K562 (cell line): ENCODE results near the gene FRK.

Source experiments
- KLF10 ChIP-seq: fragments of 250-450 bp; sonication (Bioruptor Pico); IDR thresholded peaks from 2 replicates; pipeline ENCODE4 v1.6.1; 2021; ENCODE audit warnings: matching md5 sums
- MED1 ChIP-seq: sonication (generic); formaldehyde crosslinking; IDR thresholded peaks from 2 replicates; pipeline ENCODE4 v1.8.1; 2023; ENCODE audit warnings: missing genetic modification reagents, borderline replicate concordance
- POLR2A ChIP-seq: fragments of 450-650 bp; conservative IDR thresholded peaks from 2 replicates; pipeline ENCODE4 v1.6.1; 2016
- POLR2AphosphoS2 ChIP-seq: IDR thresholded peaks from 2 replicates; pipeline ENCODE4 v1.6.1; 2012; ENCODE audit warnings: low read length, improper control_type of control experiment
- POLR2AphosphoS5 ChIP-seq: IDR thresholded peaks from 2 replicates; pipeline ENCODE4 v1.6.1; 2011; ENCODE audit warnings: mild to moderate bottlenecking, low read depth, low read length, moderate library complexity; ENCODE audit not compliant: control insufficient read depth, insufficient read depth
- SIRT6 ChIP-seq: IDR thresholded peaks from one replicate; pipeline ENCODE4 v1.6.1; 2012; ENCODE audit warnings: low read depth, mild to moderate bottlenecking, control low read depth, inconsistent platforms, low read length, moderate library complexity
- SMARCB1 ChIP-seq: IDR thresholded peaks from 2 replicates; pipeline ENCODE4 v1.6.1; 2011; ENCODE audit warnings: improper control_type of control experiment, low read depth; ENCODE audit not compliant: insufficient read length
- TEAD4 ChIP-seq, 2 experiments: sonication (generic) in 1 of 2; formaldehyde crosslinking in 1 of 2; IDR thresholded peaks; 2 replicates each; pipeline versions ENCODE4 v1.6.1 to v1.8.0; 2012 to 2022; ENCODE audit warnings: borderline replicate concordance in 1 of 2, inconsistent platforms in 1 of 2, low read length in 1 of 2, mild to moderate bottlenecking in 1 of 2, missing genetic modification reagents in 1 of 2
- ZBTB7A ChIP-seq: IDR thresholded peaks from 2 replicates; pipeline ENCODE4 v1.6.1; 2011; ENCODE audit warnings: low read depth, mild to moderate bottlenecking, low read length, moderate library complexity, borderline replicate concordance; ENCODE audit not compliant: control insufficient read depth
- TF ChIP-seq, protein P1 (sequence below), 3 experiments: IDR thresholded peaks in 2 of 3; conservative IDR thresholded peaks in 1 of 3; 2 replicates each; pipeline ENCODE4 v1.5.1; 2011 to 2012; ENCODE audit warnings: low read length in 3 of 3, mild to moderate bottlenecking in 3 of 3, control low read depth in 2 of 3, improper control_type of control experiment in 1 of 3, inconsistent platforms in 1 of 3, low read depth in 1 of 3, mixed read lengths in 1 of 3, moderate library complexity in 1 of 3; ENCODE audit not compliant: insufficient read depth in 2 of 3
- TF ChIP-seq, protein P2 (sequence below): sonication (generic); formaldehyde crosslinking; IDR thresholded peaks from 2 replicates; pipeline ENCODE4 v1.8.0; 2022; ENCODE audit warnings: mild to moderate bottlenecking, missing genetic modification reagents

DNA sequence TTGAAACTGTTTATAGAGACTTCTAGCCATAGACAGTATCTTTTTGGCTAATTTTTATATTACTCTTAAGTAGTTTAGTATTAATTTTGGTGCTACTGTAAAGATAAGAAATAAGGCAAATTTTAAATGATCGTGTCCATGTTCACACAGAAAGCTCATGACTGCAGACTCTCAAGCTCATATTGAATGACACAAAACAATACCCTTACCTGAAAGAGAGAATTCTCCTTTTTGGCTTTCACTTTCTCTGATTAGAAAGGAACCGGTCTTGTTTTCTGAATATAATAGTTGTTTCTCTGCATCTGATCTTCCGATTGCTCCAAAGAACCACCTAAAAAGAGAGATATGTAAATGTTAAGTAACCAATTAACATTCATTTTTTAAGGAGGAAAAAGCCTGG, 57.0 kb downstream of the FRK start:
- TF ChIP-seq SMARCB1: no peak
- TF ChIP-seq, protein P1, sequence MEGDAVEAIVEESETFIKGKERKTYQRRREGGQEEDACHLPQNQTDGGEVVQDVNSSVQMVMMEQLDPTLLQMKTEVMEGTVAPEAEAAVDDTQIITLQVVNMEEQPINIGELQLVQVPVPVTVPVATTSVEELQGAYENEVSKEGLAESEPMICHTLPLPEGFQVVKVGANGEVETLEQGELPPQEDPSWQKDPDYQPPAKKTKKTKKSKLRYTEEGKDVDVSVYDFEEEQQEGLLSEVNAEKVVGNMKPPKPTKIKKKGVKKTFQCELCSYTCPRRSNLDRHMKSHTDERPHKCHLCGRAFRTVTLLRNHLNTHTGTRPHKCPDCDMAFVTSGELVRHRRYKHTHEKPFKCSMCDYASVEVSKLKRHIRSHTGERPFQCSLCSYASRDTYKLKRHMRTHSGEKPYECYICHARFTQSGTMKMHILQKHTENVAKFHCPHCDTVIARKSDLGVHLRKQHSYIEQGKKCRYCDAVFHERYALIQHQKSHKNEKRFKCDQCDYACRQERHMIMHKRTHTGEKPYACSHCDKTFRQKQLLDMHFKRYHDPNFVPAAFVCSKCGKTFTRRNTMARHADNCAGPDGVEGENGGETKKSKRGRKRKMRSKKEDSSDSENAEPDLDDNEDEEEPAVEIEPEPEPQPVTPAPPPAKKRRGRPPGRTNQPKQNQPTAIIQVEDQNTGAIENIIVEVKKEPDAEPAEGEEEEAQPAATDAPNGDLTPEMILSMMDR (IDR thresholded peaks at IDR 0.05 in 2 of 3, conservative IDR thresholded peaks at IDR 0.05 in 1 of 3; ENCODE audit: insufficient read depth in 2 of 3, low read depth in 1 of 3, low read length in 3 of 3): no peak
- no peak for TF ChIP-seq TEAD4 (IDR thresholded peaks at IDR 0.05; ENCODE audit: low read length)
- no peak for TF ChIP-seq TEAD4 (CRISPR knock-in tag; IDR thresholded peaks at IDR 0.05; ENCODE audit: borderline replicate concordance)
- TF ChIP-seq POLR2A: no peak
- no peak for TF ChIP-seq POLR2AphosphoS5
- TF ChIP-seq POLR2AphosphoS2: no peak
- TF ChIP-seq ZBTB7A: no peak
- no peak for TF ChIP-seq KLF10
- TF ChIP-seq MED1 (CRISPR knock-in tag): no peak
- no peak for TF ChIP-seq SIRT6
- TF ChIP-seq, protein P2, sequence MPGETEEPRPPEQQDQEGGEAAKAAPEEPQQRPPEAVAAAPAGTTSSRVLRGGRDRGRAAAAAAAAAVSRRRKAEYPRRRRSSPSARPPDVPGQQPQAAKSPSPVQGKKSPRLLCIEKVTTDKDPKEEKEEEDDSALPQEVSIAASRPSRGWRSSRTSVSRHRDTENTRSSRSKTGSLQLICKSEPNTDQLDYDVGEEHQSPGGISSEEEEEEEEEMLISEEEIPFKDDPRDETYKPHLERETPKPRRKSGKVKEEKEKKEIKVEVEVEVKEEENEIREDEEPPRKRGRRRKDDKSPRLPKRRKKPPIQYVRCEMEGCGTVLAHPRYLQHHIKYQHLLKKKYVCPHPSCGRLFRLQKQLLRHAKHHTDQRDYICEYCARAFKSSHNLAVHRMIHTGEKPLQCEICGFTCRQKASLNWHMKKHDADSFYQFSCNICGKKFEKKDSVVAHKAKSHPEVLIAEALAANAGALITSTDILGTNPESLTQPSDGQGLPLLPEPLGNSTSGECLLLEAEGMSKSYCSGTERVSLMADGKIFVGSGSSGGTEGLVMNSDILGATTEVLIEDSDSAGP: no peak
